Measurements from ENCODE around the gene IL12RB2. TPM values are rescaled to one million over a fixed set of nuclear protein-coding genes. Genes with fewer than 3 reads are reported as not detected.

IL12RB2 gene
- total RNA-seq, 1 donor from 2014 or later: not detected

DNA sequence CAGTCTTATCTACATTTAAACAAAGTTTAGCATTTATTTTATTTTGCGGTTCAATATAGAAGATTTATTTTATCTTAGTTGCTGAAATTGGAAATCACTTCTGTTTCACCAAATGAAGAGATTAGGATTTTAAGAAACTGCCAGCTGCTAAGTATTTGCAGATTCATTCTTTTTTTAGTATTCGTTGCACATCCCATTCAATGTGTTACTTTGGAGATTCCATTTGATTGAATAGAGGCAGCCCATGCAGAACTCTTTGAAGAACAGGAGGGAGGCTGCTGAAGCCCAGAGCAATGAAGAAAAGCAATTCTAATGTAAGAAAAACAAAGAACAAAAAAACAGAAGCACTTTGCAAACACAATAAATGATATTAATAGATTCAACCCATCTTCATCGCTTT, 38.6 kb upstream of the IL12RB2 start:
- no peak overlapping the region for H3K27ac Mint-ChIP-seq (ENCODE audit: unreplicated experiment)

DNA sequence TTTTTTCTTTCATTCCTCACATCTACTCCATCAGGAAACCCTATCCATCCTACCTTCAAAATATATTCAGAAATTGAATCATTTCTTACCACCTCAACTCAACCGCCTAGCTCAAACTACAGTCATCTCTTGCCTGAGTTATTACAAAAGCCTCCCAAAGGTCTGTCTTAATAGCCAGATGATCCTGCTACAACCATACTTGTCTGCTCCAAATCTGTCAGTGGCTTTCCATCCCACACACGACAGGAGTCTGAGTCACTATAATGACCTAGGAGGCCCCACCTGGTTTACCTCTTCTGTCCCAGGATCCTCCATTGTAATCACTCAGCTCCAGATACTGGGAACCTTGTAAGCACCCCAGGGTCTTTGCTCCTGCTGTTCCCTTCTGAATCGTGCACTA, 37.1 kb upstream of the IL12RB2 start:
- no peak overlapping the region for H3K4me3 Mint-ChIP-seq (ENCODE audit: unreplicated experiment)

More for the DNA sequence above, 38.6 kb upstream of the IL12RB2 start:
- TF ChIP-seq, protein P1, sequence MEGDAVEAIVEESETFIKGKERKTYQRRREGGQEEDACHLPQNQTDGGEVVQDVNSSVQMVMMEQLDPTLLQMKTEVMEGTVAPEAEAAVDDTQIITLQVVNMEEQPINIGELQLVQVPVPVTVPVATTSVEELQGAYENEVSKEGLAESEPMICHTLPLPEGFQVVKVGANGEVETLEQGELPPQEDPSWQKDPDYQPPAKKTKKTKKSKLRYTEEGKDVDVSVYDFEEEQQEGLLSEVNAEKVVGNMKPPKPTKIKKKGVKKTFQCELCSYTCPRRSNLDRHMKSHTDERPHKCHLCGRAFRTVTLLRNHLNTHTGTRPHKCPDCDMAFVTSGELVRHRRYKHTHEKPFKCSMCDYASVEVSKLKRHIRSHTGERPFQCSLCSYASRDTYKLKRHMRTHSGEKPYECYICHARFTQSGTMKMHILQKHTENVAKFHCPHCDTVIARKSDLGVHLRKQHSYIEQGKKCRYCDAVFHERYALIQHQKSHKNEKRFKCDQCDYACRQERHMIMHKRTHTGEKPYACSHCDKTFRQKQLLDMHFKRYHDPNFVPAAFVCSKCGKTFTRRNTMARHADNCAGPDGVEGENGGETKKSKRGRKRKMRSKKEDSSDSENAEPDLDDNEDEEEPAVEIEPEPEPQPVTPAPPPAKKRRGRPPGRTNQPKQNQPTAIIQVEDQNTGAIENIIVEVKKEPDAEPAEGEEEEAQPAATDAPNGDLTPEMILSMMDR (IDR thresholded peaks at IDR 0.05): no peak
- Mint-ChIP-seq H3K36me3 (ENCODE audit: unreplicated experiment) (no peaks in the 10 kb centered on the region), H3K4me3 (ENCODE audit: unreplicated experiment) (no peak overlapping the region), H3K9me3 (ENCODE audit: unreplicated experiment) (no peaks in the 10 kb centered on the region), H3K27me3 (ENCODE audit: unreplicated experiment) (peaks cover 25% of the 10 kb centered on the region), H3K4me1 (ENCODE audit: unreplicated experiment) (no peaks in the 10 kb centered on the region)
- no peak for DNase-seq (ENCODE audit: extremely low spot score, unreplicated experiment)

GRCh38 chr1:67273591-67273990, 34.1 kb upstream of the IL12RB2 start:
- TF ChIP-seq, protein P1 (IDR thresholded peaks at IDR 0.05): no peak
- DNase-seq (ENCODE audit: extremely low spot score, unreplicated experiment): no peak
- no peaks in the 10 kb centered on the region for H3K9me3 Mint-ChIP-seq (ENCODE audit: unreplicated experiment)
- H3K27me3 Mint-ChIP-seq (ENCODE audit: unreplicated experiment): peaks cover 11% of the 10 kb centered on the region
- H3K36me3 Mint-ChIP-seq (ENCODE audit: unreplicated experiment): no peaks in the 10 kb centered on the region
- no peak overlapping the region for H3K27ac Mint-ChIP-seq (ENCODE audit: unreplicated experiment)
- no peak overlapping the region for H3K4me3 Mint-ChIP-seq (ENCODE audit: unreplicated experiment)
- H3K4me1 Mint-ChIP-seq (ENCODE audit: unreplicated experiment): no peaks in the 10 kb centered on the region

More for the DNA sequence above, 37.1 kb upstream of the IL12RB2 start:
- TF ChIP-seq, protein P1 (IDR thresholded peaks at IDR 0.05): no peak
- no peaks in the 10 kb centered on the region for H3K36me3 Mint-ChIP-seq (ENCODE audit: unreplicated experiment)
- H3K27me3 Mint-ChIP-seq (ENCODE audit: unreplicated experiment): peaks cover 16% of the 10 kb centered on the region
- no peak for DNase-seq (ENCODE audit: extremely low spot score, unreplicated experiment)
- no peaks in the 10 kb centered on the region for H3K4me1 Mint-ChIP-seq (ENCODE audit: unreplicated experiment)
- H3K27ac Mint-ChIP-seq (ENCODE audit: unreplicated experiment): no peak overlapping the region
- H3K9me3 Mint-ChIP-seq (ENCODE audit: unreplicated experiment): no peaks in the 10 kb centered on the region

DNA sequence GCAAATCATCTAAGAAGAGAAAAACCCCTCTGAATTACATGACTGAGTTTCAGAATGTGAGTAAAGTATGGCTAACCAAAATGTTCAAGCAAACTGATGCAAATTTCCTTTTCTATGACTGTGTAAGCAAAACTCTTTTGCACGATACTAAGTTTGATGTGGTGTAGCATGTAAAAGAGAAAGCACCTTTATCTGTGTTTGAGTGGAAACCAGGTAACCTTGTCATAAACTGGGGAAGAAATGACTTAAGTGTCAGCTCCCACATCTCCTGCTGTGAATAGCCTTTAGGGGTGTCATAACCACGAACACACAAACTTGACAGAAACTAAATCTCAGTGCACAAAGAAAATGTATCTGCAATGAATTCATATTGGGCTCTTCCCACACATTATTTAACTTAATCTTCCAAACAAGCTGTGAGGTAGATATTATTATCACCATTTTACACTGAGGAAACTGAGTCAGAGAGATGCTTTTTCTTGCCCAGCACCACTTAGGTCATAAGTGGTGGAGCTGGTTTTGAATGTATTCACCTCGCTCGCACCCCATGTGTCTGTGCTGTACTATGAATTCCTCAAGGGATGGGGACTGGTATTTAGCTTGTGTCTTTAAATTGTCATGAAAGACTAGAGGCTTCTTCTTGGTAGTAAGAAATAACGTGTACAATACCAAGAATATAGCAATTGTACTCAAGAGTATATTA, 32.9 kb upstream of the IL12RB2 start:
- H3K4me1 Mint-ChIP-seq (ENCODE audit: unreplicated experiment): no peaks in the 10 kb centered on the region
- DNase-seq (ENCODE audit: extremely low spot score, unreplicated experiment): no peak
- peaks cover 9% of the 10 kb centered on the region for H3K27me3 Mint-ChIP-seq (ENCODE audit: unreplicated experiment)
- H3K27ac Mint-ChIP-seq (ENCODE audit: unreplicated experiment): no peak overlapping the region
- no peak overlapping the region for H3K4me3 Mint-ChIP-seq (ENCODE audit: unreplicated experiment)
- no peaks in the 10 kb centered on the region for H3K36me3 Mint-ChIP-seq (ENCODE audit: unreplicated experiment)
- TF ChIP-seq, protein P1 (IDR thresholded peaks at IDR 0.05): no peak
- no peaks in the 10 kb centered on the region for H3K9me3 Mint-ChIP-seq (ENCODE audit: unreplicated experiment)

DNA sequence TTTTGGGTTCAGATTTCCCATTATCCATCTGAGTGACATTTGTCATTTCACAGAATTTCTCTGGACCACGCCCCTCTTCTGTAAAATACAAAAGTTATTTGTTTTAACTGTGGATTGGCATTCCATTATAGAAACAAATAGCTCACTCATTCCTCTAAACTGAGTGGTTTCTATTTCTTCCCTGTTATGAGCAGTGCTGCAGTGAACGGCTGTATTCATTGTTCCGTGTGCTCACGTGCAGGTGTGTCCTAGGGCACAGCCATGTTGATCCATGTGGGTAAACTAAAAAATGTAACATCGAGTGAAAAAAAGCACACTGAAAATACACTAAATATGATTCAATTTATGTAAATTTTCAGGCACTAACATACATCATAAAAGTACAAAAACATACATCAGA, 27.0 kb upstream of the IL12RB2 start:
- no peaks in the 10 kb centered on the region for H3K4me1 Mint-ChIP-seq (ENCODE audit: unreplicated experiment)
- no peaks in the 10 kb centered on the region for H3K36me3 Mint-ChIP-seq (ENCODE audit: unreplicated experiment)
- TF ChIP-seq, protein P1 (IDR thresholded peaks at IDR 0.05): no peak
- no peak for DNase-seq (ENCODE audit: extremely low spot score, unreplicated experiment)
- no peaks in the 10 kb centered on the region for H3K9me3 Mint-ChIP-seq (ENCODE audit: unreplicated experiment)
- H3K4me3 Mint-ChIP-seq (ENCODE audit: unreplicated experiment): no peak overlapping the region
- H3K27me3 Mint-ChIP-seq (ENCODE audit: unreplicated experiment): peaks cover 8% of the 10 kb centered on the region
- no peak overlapping the region for H3K27ac Mint-ChIP-seq (ENCODE audit: unreplicated experiment)

Data from osteocyte (in vitro differentiated cells).